Smooth muscle cell (in vitro differentiated cells): ENCODE results near the gene CTSZ. TPM values are rescaled to one million over a fixed set of nuclear protein-coding genes. Genes with fewer than 3 reads are reported as not detected.

Source experiments
- DNase-seq: peaks from one replicate; lab custom pipeline; 2025; ENCODE audit not compliant: unreplicated experiment; lab: John Stamatoyannopoulos, UW
- H2AFZ ChIP-seq: fragments of 200-600 bp; sonication (generic); 2 replicates; pipeline ENCODE4 v1.6.0; 2016; ENCODE audit warnings: antibody characterized with exemption, low read depth, mild to moderate bottlenecking
- H3F3A ChIP-seq: fragments of 200-600 bp; sonication (generic); 2 replicates; pipeline ENCODE4 v1.6.0; 2017; ENCODE audit warnings: antibody characterized with exemption, low read depth
- H3K27ac ChIP-seq: fragments of 200-600 bp; sonication (generic); 2 replicates; pipeline ENCODE4 v1.5.1; 2016; ENCODE audit warnings: low read depth, mild to moderate bottlenecking
- H3K27me3 ChIP-seq: fragments of 200-600 bp; sonication (generic); 2 replicates; pipeline ENCODE4 v1.6.1; 2016; ENCODE audit warnings: low read depth, mild to moderate bottlenecking
- H3K36me3 ChIP-seq: fragments of 200-600 bp; sonication (generic); 2 replicates; pipeline ENCODE4 v1.5.1; 2016; ENCODE audit warnings: low read depth
- H3K4me1 ChIP-seq: fragments of 200-600 bp; sonication (generic); 2 replicates; pipeline ENCODE4 v1.5.1; 2016; ENCODE audit warnings: low read depth
- H3K4me2 ChIP-seq: fragments of 200-600 bp; sonication (generic); 2 replicates; pipeline ENCODE4 v1.6.0; 2016; ENCODE audit warnings: mild to moderate bottlenecking
- H3K4me3 ChIP-seq: fragments of 200-600 bp; sonication (generic); 2 replicates; pipeline ENCODE4 v1.5.1; 2016; ENCODE audit warnings: mild to moderate bottlenecking
- H3K79me2 ChIP-seq: fragments of 200-600 bp; sonication (generic); 2 replicates; pipeline ENCODE4 v1.6.0; 2016; ENCODE audit warnings: low read depth, mild to moderate bottlenecking
- H3K9ac ChIP-seq: fragments of 200-600 bp; sonication (generic); 2 replicates; pipeline ENCODE4 v1.6.0; 2016; ENCODE audit warnings: low read depth
- H3K9me3 ChIP-seq: fragments of 200-600 bp; sonication (generic); replicated peaks from 2 replicates; pipeline ENCODE4 v1.5.1; 2016; ENCODE audit warnings: low read depth
- H4K20me1 ChIP-seq: fragments of 200-600 bp; sonication (generic); 2 replicates; pipeline ENCODE4 v1.6.0; 2016; ENCODE audit warnings: low read depth
- CTCF ChIP-seq: fragments of 200-600 bp; sonication (generic); IDR thresholded peaks from 2 replicates; pipeline ENCODE4 v1.5.1; 2017; ENCODE audit warnings: borderline replicate concordance, mild to moderate bottlenecking, antibody characterized with exemption; ENCODE audit not compliant: insufficient read depth, poor library complexity, severe bottlenecking
- WGBS: methylation state at CpG from one replicate; pipeline ENCODE4 v1.1.7; 2016; ENCODE audit warnings: low lambda C conversion rate; 5-methylcytosine and 5-hydroxymethylcytosine counted together
- polyA plus RNA-seq: library from polyadenylated mRNA; unstranded; fragments of >200 nt; fragmentation: Nextera tagmentation; extraction: Ambion mirVana; gene quantifications from 2 replicates; pipeline ENCODE4 v1.2.1, GENCODE V29; 2016
- total RNA-seq: library from RNA; depleted of rRNA; stranded (reverse); fragments of >200 nt; gene quantifications from 2 replicates; pipeline ENCODE4 v1.2.3, GENCODE V29; 2014

The CTSZ gene
- total and polyA plus RNA-seq, 2 experiments from 2014 or later: 12.7 to 151 TPM

- no peak overlapping the region for H2AFZ ChIP-seq
Measured at GRCh38 chr20:58976061-58976730, 30.9 kb downstream of the CTSZ start.

GRCh38 chr20:58975353-58975752 lies 31.7 kb downstream of the CTSZ start:
- 94% methylated on average over 1 of the region's 1 CpG for WGBS
- no peaks in the 10 kb centered on the region for H3K79me2 ChIP-seq
- DNase-seq: no peak

More at GRCh38 chr20:58976061-58976730, 30.9 kb downstream of the CTSZ start:
- H3F3A ChIP-seq: no peaks in the 10 kb centered on the region
- no peaks in the 10 kb centered on the region for H3K4me1 ChIP-seq
- no peak overlapping the region for H3K9ac ChIP-seq
- H4K20me1 ChIP-seq: no peaks in the 10 kb centered on the region
- H3K9me3 ChIP-seq: no peaks in the 10 kb centered on the region
- 84% methylated on average over 3 of the region's 3 CpGs for WGBS
- H3K4me2 ChIP-seq: no peak overlapping the region
- H3K36me3 ChIP-seq: no peaks in the 10 kb centered on the region
- no peaks in the 10 kb centered on the region for H3K79me2 ChIP-seq
- H3K27ac ChIP-seq: no peak overlapping the region
- no peak overlapping the region for H3K4me3 ChIP-seq
- no peak for TF ChIP-seq CTCF
- no peaks in the 10 kb centered on the region for H3K27me3 ChIP-seq
- no peak for DNase-seq

GRCh38 chr20:58973866-58974265 lies 33.2 kb downstream of the CTSZ start:
- Histone ChIP-seq H4K20me1 (no peaks in the 10 kb centered on the region), H3K9me3 (peaks cover 7% of the 10 kb centered on the region), H3K4me3 (no peak overlapping the region), H3K4me2 (no peak overlapping the region), H3K4me1 (no peaks in the 10 kb centered on the region), H3K27ac (no peak overlapping the region), H3K79me2 (no peaks in the 10 kb centered on the region), H3K9ac (no peak overlapping the region), H2AFZ (no peak overlapping the region), H3K27me3 (no peaks in the 10 kb centered on the region), H3K36me3 (no peaks in the 10 kb centered on the region), H3F3A (no peaks in the 10 kb centered on the region)
- WGBS: 88% methylated on average over 3 of the region's 3 CpGs
- no peak for TF ChIP-seq CTCF
- DNase-seq: no peak

More at GRCh38 chr20:58975353-58975752, 31.7 kb downstream of the CTSZ start:
- Histone ChIP-seq H3K4me3 (no peak overlapping the region), H3F3A (no peaks in the 10 kb centered on the region), H3K4me2 (no peak overlapping the region), H4K20me1 (no peaks in the 10 kb centered on the region), H2AFZ (no peak overlapping the region), H3K36me3 (no peaks in the 10 kb centered on the region), H3K9me3 (no peaks in the 10 kb centered on the region), H3K9ac (no peak overlapping the region), H3K27me3 (no peaks in the 10 kb centered on the region), H3K4me1 (no peaks in the 10 kb centered on the region), H3K27ac (no peak overlapping the region)
- no peak for TF ChIP-seq CTCF

GRCh38 chr20:58973179-58973578 lies 33.9 kb downstream of the CTSZ start:
- no peak for TF ChIP-seq CTCF

More at GRCh38 chr20:58973179-58973578, 33.9 kb downstream of the CTSZ start:
- Histone ChIP-seq H3K79me2 (no peaks in the 10 kb centered on the region), H3K27ac (no peak overlapping the region), H3K4me2 (no peak overlapping the region), H4K20me1 (no peaks in the 10 kb centered on the region), H3K4me1 (no peaks in the 10 kb centered on the region), H3K36me3 (no peaks in the 10 kb centered on the region), H3K9ac (no peak overlapping the region), H3K9me3 (peaks cover 7% of the 10 kb centered on the region), H3F3A (no peaks in the 10 kb centered on the region), H2AFZ (no peak overlapping the region), H3K4me3 (no peak overlapping the region), H3K27me3 (no peaks in the 10 kb centered on the region)
- no peak for DNase-seq
- 91% methylated on average over 4 of the region's 4 CpGs for WGBS
